ENCODE measurements around the gene ARL4C. TPM values are rescaled to one million over a fixed set of nuclear protein-coding genes. Genes with fewer than 3 reads are reported as not detected.

The ARL4C gene
- polyA plus RNA-seq, 1 of the 3 experiments (the other 2 are of a cell fraction): 24.0 TPM

- Histone ChIP-seq H2AFZ (ENCODE audit: low read depth) (no peak overlapping the region), H3F3A (replicated peaks; ENCODE audit: insufficient read depth) (peaks cover 11% of the 10 kb centered on the region), H4K20me1 (ENCODE audit: insufficient read depth) (no peaks in the 10 kb centered on the region), H3K9me2 (no peaks in the 10 kb centered on the region), H3K9ac (no peak overlapping the region), H3K27ac (ENCODE audit: low read depth in 2 of 2, low read length in 1 of 2) (no peak overlapping the region), H3K79me2 (ENCODE audit: insufficient read depth) (no peaks in the 10 kb centered on the region), H3K36me3 (replicated peaks in 1 of 2; ENCODE audit: control insufficient read depth in 1 of 2, insufficient read depth in 2 of 2, low read length in 1 of 2) (no peaks in the 10 kb centered on the region), H3K27me3 (ENCODE audit: insufficient read depth) (no peaks in the 10 kb centered on the region), H3K4me1 (ENCODE audit: control insufficient read depth in 1 of 2, insufficient read depth in 2 of 2, low read depth in 1 of 2, low read length in 1 of 2) (0 out of 4 replicates have a peak, but pooled peaks cover 0 to 4% of the 10 kb centered on the region in 2 experiments), H3K4me2 (no peak overlapping the region), H3K9me3 (no peaks in the 10 kb centered on the region), H3K4me3 (ENCODE audit: low read depth in 2 of 2, low read length in 1 of 2) (no peak overlapping the region)
- CTCF ChIA-PET: interaction anchor here (2.1 kb wide), 1 partner anchor 19 kb away, joined by 5 read pairs; no protein-coding TSS in a partner anchor
- TF ChIP-seq TEAD4 (IDR thresholded peaks at IDR 0.05; ENCODE audit: borderline replicate concordance, insufficient read depth): no peak
- TF ChIP-seq REST (IDR thresholded peaks at IDR 0.05; ENCODE audit: low read depth, low read length): no peak
- no peak for TF ChIP-seq PBX3 (IDR thresholded peaks at IDR 0.05)
- TF ChIP-seq POLR2AphosphoS5 (IDR thresholded peaks at IDR 0.05; ENCODE audit: low read depth, low read length): no peak
- no peak for TF ChIP-seq CHD2 (IDR thresholded peaks at IDR 0.05; ENCODE audit: low read length, partially characterized antibody)
- TF ChIP-seq RXRA (IDR thresholded peaks at IDR 0.05; ENCODE audit: borderline replicate concordance, low read depth): no peak
- no peak for TF ChIP-seq NRF1 (IDR thresholded peaks at IDR 0.05; ENCODE audit: low read depth, low read length)
- TF ChIP-seq YY1 (IDR thresholded peaks at IDR 0.05; ENCODE audit: low read depth): no peak
- TF ChIP-seq SIN3A (IDR thresholded peaks at IDR 0.05; ENCODE audit: borderline replicate concordance, low read depth, low read length): no peak
- no peak for TF ChIP-seq TAF1 (IDR thresholded peaks at IDR 0.05; ENCODE audit: borderline replicate concordance, low read depth, low read length)
- no peak for TF ChIP-seq SMC3 (IDR thresholded peaks at IDR 0.05; ENCODE audit: low read depth, low read length)
- no peak for TF ChIP-seq ELF1 (IDR thresholded peaks at IDR 0.05)
- TF ChIP-seq USF1 (IDR thresholded peaks at IDR 0.05; ENCODE audit: borderline replicate concordance, low read depth): no peak
- TF ChIP-seq ZBTB33 (IDR thresholded peaks at IDR 0.05; ENCODE audit: borderline replicate concordance, low read depth): no peak
- WGBS (ENCODE audit: low lambda C conversion rate): 95% methylated on average over 4 of the region's 6 CpGs
- no peak for DNase-seq
- POLR2A ChIA-PET: no interaction called here
These were observed 49.7 kb downstream of the ARL4C start for GRCh38 chr2:234447189-234447588.

Measured in SK-N-SH (cell line).